GM12874 (cell line): ENCODE results near the gene NIPA2.

Experiments
- CTCF ChIP-seq: IDR thresholded peaks from 2 replicates; pipeline ENCODE4 v1.5.1; 2011; ENCODE audit warnings: low read depth, mild to moderate bottlenecking, control low read depth, low read length, moderate library complexity; ENCODE audit not compliant: insufficient read depth

NIPA2 gene

GRCh38 chr15:22871481-22872086 lies 33.1 kb downstream of the NIPA2 start:
- no peak for TF ChIP-seq CTCF

GRCh38 chr15:22872936-22873701 lies 34.7 kb downstream of the NIPA2 start:
- TF ChIP-seq CTCF, result no peak

GRCh38 chr15:22873841-22874240 lies 35.4 kb downstream of the NIPA2 start:
- no peak for TF ChIP-seq CTCF

- TF ChIP-seq CTCF, result no peak
These were observed 35.8 kb downstream of the NIPA2 start for GRCh38 chr15:22874256-22874655.

GRCh38 chr15:22874966-22875365 lies 36.5 kb downstream of the NIPA2 start:
- TF ChIP-seq CTCF, result no peak

- no peak for TF ChIP-seq CTCF
These were observed 38.7 kb downstream of the NIPA2 start for GRCh38 chr15:22877117-22877516.

GRCh38 chr15:22877607-22878006 lies 39.1 kb downstream of the NIPA2 start:
- no peak for TF ChIP-seq CTCF
